ENCODE data around the gene SLC6A6.
"Not testable (repeated sequence)": the region's sequence is repeated elsewhere in the genome, so short reads cannot be mapped to it uniquely, and the experiment has no call there.

Gene SLC6A6

DNA sequence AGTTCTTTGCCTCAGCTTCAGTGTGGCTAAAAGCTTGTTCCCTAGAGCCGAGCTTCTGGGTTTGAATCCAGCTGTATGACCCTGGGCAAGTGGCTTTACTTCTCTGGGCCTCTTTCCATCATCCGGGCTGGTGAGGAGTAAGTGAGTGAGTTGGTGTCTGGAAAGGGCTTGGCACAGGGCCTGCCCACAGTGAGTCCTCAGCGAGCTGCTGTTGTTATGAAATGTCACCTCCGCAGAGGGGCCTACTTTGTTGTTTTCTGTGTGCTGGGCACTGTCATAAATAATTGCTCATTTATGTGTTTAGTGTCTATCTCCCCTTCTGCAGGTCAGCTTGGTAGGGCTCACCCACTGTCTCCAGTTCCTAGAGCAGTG, 31.7 kb downstream of the SLC6A6 start:
- peak in 1 of 58 donors; percentile 42 for DNase-seq

DNA sequence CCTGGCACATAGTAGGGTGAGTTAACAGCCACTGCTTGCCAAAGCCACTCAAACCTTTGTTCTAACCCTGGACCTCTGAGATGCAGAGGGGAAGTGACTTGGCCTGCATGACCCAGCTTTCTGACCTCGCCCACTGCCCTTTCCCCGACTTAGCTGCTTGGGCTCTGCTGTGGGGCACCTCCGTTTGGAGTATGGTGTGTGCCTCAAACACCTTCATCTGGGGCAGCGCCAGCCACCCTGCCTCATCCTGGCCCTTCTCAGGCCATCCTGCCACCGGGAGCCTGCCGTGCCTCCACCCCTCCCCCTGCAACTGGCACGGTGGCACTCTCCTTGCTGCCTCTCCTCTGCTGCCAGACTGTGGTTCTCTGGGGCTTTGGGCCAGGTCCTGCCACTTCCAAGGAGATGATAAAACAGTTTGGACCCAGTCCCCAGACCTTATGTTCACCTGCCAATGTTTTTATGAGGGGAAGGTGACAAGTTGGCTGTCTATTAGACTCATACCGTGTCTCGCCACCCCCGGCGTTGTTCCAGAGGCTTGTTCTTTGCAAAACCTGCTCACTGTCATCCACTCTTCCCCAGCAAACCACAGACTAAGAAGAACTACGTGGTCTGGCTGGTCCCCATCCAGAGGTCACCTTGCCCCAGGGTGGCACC, 32.2 kb downstream of the SLC6A6 start:
- peak in 6 of 58 donors; percentile 17 to 40 (median 34) for DNase-seq

DNA sequence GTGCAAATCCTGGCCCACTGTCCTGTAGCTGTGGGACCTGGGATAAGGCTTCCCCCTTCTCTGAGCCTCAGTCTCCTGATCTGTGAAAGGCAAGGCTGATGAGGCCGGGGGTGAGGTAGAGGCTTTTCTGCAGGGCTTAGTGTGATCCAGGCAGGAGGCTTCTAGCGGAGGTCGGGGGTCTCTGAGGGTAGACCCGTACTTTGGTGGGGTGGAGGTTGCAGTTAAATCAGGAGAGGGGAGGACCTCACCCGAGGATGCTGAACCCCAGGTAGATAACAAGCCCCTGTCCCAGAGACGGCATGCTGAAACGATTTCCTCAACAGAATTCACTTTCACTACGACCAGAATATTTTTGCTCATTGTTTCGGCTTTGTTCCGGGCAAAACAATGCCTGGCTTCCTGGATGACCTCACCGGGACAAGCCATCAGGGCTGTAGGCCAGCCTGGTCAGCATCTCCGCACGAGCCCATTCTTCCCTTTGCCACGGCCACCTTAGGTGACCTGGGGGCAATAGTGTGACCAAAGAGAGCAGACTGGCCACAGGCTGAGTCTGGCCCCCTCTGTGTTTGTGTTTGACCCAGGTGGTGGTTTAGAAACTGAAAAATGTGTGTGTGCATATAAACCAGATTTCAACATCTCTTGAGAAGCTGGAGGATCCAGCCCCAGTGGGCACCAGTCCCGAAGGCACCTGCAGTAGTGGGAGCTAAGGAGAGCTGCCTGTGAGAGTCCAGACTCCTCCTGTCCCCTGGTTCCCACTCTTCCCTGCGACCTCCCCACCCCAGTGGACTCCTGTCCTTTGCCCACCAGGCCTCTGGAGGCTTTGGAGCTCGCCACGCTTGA, 33.0 kb downstream of the SLC6A6 start:
- peak in 11 of 58 donors; percentile 23 to 48 (median 29) for DNase-seq

DNA sequence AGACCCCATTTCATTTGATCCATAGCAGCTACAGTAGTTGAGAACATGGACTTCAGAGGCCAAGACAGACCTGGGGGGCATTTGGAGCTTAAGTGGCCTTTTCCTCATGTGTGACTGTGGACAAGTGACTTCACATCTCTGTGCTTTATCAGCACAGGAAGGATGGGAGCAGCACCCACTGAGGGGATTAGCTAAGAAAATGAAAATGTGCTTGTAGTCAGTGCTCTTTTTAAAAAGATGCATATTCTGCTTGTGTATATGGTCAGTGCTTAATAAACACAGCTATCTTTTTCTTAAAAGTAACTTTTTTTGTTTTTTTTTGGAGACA, 34.5 kb downstream of the SLC6A6 start:
- no peak for DNase-seq

DNA sequence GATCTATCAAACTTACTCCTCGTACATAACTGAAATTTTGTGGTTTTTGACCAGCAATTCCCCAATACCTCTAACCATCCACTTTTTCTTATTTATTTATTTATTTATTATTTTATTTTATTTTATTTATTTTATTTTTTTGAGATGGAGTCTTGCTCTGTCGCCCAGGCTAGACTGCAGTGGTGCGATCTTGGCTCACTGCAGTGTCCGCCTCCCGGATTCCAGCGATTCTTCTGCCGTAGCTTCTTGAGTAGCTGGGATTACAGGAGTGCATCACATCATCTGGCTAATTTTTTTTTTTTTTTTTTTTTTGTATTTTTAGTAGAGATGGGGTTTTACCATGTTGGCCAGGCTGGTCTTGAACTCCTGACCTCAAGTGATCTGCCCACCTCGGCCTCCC, 35.3 kb downstream of the SLC6A6 start:
- DNase-seq = not testable (repeated sequence)

DNA sequence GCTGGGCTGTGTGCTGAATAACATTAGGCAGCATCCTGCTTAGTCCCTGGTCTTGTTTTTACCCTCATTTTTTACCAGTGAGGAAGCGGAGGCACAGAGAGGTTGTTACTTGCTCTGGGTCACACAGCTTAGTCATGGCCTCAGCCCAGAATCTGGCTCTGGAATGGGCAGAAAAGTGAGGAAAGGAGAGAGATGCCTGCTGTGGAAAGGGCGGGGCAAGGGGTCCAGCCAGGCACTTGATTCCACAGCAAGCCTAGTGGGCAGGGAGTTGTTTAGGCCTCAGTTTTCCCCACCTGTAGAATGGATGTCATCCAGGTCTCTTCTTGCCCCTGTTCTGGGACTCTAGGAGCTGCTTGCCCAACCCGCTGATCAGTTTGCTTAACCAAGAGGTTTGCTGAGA, 35.9 kb downstream of the SLC6A6 start:
- DNase-seq = no peak

DNA sequence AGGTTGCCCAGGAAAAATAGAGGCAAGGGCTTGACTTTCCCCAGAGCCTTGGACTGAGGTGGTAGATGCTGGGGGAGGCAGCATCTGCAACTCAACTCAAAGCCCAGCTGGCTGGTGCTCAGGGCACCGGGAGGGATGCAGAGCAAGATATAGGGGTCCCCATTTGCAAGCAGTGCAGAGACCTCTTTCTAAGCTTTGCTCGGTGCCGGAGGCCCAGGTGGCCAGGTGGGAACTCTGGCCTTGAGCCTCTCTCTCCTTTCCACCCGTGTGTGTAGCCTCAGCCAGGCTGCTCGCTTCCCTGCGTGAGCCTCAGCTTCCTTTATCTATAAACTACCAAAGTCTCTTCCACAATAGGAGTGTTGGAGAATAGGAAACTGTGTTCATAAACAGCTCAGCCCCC, 36.5 kb downstream of the SLC6A6 start:
- DNase-seq = no peak

DNA sequence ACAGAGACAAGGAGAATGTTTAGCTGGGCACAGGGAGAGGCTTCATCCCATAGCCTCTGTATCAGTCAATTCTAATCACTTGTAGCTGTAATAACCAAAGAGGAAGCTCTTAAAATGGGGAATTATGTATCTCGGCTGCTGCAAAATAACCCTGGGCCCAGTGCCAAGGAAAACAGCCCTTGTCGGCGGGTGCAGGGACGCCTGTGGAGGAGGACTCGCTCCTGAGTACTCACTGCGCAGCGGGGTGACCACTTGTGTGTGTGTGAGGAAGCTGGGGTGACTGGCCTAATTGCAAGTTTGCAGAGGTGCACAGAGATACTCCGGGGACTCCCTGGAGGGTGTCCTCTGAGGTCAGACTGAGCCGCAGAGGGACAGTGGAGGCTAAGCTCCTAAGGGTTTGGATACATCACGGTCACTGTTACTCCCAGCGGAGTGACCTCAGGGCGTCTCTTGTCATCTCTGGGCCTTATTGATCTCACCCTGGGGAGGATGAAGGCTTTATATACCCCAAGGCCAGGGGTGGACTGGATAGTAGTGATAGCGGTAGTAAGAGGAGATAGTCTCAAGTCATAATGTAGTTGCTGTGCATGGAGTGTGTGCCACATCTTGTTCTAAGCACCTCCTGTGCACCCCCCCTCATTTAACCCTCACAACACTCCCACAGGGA, 37.2 kb downstream of the SLC6A6 start:
- DNase-seq = peak in 10 of 58 donors; percentile 21 to 43 (median 28)

DNA sequence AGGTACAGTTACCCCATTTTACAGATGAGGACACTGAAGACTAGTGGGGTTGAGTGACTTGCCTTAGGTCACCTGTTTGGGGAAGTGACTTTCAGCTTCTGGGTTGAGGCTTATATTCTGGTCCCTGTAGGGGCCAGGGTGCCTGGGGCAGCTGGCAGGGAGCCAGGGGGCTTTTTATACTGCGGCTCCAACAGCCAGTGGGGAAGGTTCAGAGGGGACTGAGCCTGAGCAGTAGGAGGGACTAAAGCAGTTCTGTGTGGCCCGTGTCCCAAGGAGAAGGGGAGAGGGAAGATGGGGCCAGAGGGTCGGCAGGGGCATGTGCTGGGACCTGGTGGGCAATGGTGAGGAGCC, 37.7 kb downstream of the SLC6A6 start:
- DNase-seq = no peak

DNA sequence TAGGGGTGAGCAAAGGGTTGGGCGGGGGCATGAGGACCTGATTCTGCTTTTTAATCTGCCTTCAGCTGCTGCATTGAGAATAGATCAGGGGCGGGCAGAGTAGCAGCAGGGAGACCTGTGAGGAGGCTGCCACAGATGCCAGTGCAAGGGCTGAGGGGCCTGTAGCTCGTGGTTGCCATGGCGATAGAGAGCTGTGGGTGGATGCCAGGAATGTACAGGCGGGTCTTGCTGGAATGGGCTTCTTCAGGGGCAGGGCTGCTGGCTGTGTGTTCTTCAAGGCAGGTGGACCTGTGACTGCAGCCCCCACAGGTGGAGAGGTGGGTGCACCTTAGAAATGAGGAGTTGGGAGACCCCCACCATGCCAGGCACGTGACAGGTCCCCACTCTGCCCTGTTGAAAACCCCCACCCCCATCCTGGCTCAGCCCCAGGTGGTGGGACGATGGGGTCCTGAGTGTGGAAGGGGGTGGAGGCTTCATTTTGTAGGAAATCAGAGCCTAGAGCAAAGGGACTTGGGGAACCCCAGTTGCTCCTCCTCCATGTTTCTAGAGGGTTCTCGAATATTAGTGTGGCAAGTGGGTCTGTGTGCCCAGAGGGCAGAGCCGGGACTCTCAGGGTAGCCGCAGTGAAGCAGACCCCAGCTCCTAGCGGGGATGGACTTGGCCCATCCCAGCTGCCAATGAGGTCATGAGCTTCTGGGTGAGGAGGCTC, 38.3 kb downstream of the SLC6A6 start:
- peak in 32 of 58 donors; percentile 11 to 76 (median 46) for DNase-seq

DNA sequence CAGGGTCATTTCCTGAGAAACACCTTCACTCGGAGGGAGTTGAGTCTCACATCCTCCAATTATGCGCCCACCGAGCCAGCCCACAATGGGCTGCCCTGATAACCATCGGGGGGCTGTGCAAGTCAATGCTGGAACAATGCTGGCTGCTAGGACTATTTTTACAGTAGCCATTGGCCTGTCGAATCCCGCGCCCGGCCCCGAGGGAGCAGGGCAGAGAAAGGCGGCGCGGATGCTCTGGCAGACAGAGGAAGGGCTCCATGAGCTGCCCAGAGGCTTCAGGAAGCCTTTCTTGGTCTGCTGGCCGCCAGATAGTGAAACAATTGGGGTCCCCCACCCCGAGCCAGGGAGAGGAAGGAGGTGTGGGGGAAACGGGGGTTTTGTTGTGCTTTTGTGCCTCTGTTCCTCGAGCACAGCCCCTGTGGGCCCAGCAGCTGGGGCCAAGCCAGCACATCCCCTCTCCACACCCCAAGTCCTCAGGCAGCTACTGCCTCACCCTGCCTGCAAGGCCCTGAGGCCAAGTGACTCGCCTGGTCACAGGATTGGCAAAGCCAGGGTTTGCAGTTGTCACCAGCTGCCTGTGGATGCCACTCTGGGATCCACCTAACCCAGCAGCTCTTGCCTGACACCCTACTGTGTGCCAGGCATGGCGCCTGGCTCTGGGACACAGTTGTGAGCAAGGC, 39.0 kb downstream of the SLC6A6 start:
- DNase-seq = peak in 1 of 58 donors; percentile 25

DNA sequence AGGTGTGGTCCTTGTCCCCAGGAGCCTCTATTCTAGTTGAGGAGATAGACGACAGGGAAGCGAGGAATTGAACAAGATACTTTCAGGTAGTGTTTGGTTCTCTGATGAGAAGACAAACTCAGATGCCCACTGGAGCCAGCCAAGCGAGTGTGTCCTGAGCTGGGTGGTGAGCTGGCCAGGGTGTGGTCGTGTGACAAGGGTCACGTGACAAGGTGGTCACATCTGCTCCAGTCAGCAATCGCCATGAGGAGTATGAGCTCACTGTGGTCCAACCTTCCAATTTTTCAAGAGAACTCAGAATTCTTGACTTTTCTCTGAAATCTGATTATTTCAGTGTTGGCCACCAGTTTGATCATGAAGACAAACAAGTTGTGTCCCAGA, 39.5 kb downstream of the SLC6A6 start:
- peak in 1 of 58 donors; percentile 26 for DNase-seq

DNA sequence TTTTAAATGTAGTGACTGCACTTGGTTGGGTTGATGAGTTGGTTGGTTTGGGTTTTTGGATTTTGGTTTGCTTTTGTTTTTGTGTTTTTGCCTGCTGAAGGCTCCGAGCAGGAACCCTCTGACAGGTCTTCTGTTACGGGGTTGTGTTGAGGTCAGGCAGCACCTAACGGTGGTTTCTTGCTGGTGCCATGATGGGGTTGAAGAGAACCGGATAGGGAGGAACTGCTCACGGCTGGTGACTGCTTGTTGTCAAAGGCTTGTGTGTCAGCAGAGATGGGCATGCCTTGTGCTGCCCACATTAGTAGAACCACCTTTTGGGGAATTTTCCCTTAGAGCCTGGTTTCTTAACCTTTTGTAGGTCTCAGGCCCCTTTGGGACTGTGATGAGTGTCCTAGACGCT, 42.0 kb downstream of the SLC6A6 start:
- DNase-seq = no peak

DNA sequence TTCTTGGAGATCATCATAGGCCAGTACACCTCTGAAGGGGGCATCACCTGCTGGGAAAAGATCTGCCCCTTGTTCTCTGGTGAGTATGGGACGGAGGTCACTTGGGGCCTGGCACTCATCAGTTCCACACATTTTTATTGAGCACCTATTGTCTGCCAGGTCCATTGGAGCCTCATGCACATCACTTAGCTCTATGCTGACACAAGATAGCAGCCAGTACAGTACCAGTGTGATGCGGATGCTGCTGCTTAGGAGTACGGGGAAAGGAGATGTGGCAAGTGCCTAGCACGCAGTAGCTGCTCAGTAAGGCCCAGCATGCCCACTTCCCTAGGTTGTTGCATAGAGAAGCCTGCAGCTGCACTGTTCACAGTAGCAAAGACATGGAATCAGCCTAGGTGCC, 43.4 kb downstream of the SLC6A6 start:
- no peak for DNase-seq

DNA sequence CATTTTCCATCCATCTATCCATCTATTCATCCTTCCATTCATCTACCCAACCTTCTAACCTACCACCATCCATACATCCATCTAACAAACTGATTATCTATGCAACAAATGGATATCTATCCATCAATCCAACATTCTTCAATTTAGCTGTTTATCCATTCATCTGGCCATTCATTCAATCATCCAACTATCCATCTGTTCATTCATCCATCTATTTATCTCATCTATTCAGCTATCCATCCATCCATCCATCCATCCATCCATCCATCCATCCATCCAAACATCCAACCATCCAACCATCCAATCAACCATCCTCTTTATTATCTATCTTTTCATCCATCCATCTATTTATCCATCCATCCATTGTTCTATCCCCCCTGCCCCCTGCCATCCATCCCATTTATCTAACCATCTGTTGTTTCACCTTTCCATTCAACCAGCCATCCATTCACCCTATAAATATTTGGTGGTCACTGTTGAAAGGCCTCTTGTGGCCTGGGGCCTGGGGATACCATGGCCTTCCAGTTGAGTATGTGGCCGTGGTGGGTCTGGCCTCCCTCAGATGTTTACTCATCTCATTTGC, 44.7 kb downstream of the SLC6A6 start:
- no peak for DNase-seq

DNA sequence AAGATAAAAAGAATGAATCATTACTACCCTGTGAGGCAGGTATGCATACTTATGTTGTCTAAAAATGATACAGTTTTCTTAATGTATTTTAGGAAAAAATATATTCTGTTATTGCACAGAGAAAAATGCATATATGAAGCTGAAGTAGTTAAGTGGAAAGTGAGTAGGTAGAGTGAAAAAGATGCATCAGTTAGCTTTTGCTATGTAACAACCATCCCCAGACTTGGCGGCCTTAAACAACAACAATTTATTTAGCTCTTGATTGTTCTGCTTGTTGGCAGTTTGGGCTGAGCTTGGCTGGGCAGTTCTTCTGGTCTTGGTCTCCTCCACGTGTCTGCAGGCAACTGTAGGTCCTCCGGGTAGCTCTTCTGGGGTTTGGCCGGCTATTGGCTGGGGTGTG, 45.7 kb downstream of the SLC6A6 start:
- DNase-seq = no peak

DNA sequence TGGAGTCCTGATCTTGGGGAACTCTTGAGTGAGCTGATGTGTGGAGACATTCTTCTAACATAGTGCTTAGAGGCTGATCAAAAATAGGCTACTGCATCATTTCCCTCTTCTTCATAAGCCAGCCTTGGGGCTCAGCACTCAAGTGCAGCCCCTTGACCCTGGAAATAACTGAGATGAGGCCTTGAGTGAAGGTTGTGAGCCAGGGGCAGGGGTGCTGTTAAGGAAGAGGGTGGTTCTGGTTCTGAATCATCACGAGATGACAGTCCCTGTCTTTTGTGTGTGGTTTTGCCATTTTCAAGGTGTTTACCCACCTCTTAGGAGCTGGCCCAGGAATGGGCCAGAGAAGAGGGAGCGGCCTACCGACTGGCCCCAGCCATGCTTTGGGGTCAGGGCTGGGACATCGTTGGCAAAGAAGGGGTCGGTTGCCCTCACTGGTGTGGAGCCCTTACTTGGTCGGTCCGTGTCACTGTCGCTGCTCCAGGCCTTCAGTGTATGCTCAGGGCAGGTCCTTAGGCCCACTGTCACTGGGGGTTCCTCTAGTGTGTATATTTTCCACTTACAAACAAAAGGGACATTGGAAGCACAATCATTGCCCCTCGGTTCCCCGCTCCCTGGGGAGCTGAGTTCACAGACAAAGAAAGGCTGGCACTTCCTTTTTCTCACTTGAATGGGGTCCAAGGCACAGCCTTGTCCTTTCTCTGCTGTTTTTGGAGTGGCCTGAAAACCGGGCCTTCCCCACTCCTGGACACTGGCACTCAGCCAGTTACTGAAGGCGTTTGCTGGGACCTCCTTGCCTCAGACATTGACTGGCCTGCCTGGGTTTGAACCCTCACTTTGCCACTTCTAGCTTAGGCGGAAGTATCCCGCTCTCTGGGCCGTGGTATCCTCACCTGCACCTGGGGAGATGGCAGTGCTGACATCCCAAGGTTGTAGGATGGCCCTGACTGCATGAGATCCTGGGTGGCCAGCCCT, 46.6 kb downstream of the SLC6A6 start:
- DNase-seq = peak in 1 of 58 donors; percentile 33

DNA sequence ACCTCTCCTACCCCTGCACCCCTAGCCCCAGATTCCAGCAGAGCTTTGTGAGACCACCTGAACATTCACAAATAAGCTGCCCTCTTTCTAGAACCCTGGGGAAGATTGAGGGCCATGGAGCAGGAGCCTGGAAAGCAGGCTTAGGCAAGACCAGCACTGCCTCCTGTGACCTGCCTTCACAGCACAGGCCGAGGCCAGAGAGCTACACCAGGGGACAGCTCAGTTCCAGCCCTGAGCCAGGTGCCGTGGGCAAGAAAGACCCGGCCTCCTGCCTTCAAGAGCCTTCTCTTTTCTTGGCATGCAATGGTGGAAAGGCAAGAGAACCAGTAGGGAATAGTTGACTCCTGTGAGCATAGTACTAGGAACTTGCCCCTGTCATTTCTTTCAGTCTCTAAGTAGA, 48.1 kb downstream of the SLC6A6 start:
- no peak for DNase-seq

DNA sequence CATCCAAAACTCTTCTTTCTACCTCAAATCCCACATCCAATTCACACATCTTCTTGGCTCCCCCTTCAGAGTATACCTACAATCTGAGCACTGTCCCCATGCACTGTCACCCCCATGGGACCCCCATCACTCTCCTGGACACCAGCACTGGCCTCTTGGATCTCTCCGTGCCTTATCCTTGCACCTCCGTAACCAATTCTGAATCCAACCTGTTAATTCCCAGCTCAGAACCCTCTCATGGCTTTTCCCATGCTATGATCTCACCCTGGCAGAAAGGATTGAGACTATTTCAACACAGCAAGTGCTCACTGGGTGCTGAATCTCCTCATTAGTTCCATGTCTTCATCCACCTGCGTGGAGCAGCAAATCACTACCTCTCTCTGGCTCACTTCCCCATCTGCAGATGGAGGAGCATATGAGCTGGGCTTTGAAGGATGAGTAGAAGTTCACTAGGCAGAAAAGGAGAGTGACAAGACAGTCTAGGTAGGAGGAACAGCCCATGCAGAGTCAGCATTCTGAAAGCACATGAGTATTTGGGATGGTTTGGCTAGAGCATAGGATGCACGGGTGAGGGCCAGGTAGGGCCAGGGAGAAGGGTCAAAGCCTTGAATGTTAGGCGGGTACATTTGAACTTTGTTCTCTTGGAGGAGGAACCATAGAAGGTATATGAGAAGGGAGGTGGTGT, 48.7 kb downstream of the SLC6A6 start:
- no peak for DNase-seq
